Non-pigmented ciliary epithelial cell (primary cell): ENCODE results near the gene C1QTNF12.
A peak's percentile ranks its signal among the peaks of the same experiment; 100 is the strongest.

Experiments used
- DNase-seq: peaks from one replicate; pipeline ENCODE4 v3.0.0-alpha.2; 2010; ENCODE audit warnings: low read depth

Gene C1QTNF12

GRCh38 chr1:1213345-1214265, 32.9 kb downstream of the C1QTNF12 start, which contains the start of gene TNFRSF4:
Gene TNFRSF4, minus strand, starts transcription at chr1:1214153. Its CDS starts 26 bp downstream, at chr1:1214127.
- DNase-seq = no peak

GRCh38 chr1:1212780-1213344, 33.7 kb downstream of the C1QTNF12 start:
- DNase-seq = no peak

DNA sequence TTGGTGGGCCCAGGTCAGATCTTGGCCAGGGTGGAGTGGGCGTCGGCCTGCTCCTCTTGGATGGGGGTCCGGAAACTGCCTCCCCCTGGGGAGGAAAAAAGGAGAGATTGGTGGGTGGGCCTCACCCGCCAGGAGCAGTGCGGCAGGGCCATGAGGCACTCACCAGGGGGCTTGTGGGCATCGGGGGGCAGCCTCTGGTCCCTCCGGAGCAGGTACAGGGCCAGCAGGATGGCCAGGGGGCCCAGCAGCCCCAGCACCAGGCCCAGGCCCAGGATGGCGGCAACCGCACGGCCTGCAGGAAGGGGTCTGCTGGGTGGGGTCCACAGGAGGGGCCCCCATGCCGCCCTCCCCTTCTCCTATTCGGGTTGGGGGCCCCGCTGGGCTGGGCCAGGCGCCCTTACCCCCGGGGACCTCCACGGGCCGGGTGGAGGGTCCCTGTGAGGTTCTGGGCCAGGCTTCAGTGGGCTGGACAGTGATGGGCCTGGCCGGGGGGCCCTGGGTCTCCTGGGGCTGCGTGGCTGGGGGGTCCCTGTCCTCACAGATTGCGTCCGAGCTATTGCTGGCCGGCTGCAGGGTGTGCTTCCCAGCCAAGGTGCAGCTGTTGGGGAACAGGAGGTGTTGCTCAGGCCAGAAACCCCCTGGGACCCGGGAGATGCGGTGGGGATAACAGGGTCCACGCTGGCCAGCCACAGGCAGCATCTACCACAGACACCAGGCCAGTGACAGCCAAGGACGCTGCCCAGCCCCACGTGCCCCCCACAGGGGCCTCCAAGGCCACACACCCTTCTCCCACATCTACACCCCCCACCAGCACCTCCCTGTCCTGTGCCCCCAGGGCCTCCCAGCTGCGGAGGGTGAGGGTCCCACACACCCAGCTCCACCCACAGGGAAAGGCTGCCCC, 34.7 kb downstream of the C1QTNF12 start:
- no peak for DNase-seq

DNA sequence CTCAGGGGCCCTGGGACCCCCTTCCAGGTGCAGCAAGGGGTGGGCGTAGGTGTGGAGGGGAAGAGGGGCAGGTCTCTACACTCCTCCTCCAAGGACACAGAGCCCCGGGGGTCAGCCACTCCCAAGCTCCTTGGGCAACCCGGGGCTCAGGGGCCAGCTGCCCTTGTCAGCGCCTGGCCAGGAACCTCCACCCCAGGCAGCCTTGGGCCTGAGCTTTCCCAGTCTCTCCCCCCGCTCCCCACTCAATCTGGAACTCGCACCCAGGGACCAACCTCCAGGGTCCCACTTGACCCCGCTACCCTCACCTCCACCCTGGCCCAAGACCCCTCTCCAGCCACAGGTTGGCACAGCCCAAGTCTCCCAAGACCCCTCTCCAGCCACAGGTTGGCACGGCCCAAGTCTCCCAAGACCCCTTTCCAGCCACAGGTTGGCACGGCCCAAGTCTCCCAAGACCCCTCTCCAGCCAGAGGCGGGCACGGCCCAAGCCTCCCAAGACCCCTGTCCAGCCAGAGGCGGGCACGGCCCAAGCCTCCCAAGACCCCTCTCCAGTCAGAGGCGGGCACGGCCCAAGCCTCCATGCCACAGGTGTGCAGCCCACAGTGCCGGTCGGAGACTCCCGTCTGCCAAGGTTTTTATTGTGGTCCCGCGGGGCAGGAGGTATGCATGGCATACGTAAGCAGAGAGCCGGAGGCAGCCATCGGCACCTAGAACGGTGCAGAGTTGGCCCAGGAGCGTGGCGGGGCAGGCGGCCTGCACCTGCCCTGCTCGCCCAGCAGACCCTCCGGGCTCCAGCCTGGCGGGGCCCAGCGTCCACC, 35.6 kb downstream of the C1QTNF12 start:
- no peak for DNase-seq

DNA sequence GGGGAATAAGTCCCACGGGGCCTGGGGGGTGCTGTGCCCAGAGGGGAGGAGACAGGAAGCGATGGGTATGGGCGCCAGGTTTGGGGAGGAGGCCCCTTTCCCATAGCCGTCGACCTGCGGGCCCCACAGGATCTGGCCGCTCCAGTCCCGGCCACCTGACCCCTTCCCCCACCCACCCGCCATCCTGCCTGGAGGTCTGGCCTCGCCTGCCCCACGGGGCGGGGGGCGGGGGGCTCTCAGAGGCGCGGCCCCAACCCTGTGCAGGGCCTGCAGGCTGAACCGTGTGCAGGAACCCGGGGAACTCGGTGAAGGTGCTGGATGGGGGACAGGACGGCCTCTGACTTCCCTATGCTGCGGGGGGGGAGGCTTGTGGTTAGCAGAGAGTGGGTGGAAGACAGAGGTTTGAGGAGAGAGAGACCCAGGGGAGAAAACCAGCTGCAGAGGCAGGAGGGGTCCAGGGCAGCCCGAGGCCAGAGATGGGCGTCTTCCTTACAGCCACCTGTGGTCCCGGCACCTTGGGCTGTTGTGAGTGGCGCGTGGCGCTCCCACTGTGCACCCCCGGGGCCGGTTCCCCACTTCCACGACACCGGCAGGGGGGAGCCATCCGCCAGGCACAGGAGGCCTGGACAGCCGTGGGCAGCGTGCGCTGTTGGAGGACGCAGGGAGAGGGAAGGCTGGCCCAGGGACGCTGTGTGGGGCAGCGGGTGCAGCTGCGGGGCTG, 37.6 kb downstream of the C1QTNF12 start:
- DNase-seq = no peak

- no peak for DNase-seq
These were observed 39.0 kb downstream of the C1QTNF12 start for GRCh38 chr1:1207571-1207892.

- DNase-seq = no peak
These were observed 39.5 kb downstream of the C1QTNF12 start for GRCh38 chr1:1206966-1207531.

DNA sequence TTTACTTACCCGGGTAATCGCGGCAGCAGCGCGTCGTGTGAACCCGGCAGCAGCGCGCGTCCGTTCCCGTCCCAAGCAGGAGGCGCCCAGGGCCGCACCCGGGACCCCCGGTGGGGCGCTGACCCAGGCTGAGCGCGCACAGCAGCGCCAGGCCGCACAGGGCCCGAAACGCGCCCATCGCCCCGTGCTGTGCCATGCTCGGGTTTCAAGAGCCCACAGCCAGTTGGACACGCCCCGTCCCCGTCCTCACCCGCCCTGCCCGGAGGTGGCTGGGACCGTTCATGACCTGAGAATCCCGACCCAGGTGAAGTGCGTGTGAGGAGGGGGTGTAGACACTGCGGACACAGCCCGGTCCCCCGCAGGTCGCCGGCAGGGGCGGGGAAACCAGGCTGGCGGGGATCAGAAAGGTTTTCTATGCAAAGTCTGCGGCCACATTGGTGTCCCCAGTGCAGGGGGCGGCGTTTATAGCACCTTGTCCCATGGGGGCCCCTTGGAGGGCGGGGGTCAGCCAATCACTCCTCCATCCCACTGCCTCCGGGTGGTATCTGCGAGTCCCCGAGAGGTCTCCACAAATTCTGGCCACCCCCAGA, 40.1 kb downstream of the C1QTNF12 start, which contains the start of gene TNFRSF18:
Gene TNFRSF18 (minus strand): TSS at position 217 of the 590 bp plus-strand sequence. CDS start 21 bp downstream, at position 196.
- no peak for DNase-seq

DNA sequence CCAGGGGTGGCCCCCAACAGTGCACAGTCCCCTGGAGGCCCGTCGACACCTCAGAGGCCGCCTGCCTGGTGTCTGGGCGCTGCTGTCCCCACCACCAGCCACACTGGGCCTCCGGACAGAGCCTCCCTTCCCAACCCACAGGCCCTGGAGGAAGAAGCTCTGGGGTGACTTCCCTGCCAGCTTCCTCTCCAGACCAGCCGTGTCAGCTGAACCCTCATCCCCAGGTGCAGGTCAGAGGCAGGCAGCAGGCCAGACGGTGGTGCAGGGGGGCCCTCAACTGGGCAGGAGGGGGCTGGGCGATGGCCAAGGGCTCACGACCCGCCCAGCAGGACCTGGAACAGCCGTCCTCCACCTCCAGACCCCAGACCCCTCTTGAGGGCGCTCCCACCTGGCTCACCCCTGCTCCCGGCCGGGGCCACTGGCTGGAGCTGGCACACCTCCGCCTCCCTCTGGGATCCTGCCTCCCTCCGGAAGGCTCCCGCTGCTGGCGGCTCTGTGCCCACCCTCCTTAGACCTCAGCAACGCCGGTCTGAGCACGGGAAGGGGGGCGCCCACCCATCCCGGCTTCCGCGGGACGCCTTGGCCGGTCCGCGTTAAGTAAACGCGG, 40.6 kb downstream of the C1QTNF12 start:
- no peak for DNase-seq

DNA sequence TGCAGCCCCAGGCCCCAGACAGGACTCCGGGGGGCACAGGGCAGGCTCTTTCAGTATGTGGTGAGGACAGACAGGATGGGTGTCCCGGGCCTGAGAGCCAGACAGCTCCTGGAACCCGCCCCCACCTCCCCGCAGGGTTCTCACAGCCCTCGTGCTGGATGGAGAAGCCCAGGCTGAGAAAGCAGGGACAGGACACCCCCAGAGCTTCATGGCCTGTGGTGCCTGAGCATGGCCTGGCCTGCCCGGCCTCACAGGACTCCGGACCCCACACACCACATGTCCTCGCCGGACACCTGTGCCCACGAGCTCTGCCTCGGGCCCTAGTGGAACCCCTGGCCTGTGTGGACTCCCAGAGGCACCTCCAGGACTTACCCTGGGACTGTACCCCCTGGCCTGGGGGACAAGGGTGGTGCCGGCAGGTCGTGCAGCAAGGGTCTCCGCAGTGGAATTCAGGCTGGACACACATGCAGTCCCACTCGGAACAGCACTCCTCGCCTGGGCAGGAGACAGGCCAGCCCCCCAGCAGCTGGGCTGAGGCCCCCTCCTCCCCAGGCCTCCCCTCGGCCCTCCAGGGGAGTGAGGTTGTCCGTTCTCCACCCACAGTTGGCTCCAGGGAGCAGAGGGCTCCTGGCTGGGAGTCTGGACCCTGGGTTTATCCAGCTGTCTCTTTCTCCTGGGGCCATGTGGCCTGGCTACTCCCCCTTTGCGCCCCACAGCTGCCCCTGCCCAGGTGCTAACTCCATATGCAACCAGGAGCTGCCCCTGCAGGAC, 41.3 kb downstream of the C1QTNF12 start:
- DNase-seq = no peak

- no peak for DNase-seq
These were observed 42.0 kb downstream of the C1QTNF12 start for GRCh38 chr1:1204425-1204920.

DNA sequence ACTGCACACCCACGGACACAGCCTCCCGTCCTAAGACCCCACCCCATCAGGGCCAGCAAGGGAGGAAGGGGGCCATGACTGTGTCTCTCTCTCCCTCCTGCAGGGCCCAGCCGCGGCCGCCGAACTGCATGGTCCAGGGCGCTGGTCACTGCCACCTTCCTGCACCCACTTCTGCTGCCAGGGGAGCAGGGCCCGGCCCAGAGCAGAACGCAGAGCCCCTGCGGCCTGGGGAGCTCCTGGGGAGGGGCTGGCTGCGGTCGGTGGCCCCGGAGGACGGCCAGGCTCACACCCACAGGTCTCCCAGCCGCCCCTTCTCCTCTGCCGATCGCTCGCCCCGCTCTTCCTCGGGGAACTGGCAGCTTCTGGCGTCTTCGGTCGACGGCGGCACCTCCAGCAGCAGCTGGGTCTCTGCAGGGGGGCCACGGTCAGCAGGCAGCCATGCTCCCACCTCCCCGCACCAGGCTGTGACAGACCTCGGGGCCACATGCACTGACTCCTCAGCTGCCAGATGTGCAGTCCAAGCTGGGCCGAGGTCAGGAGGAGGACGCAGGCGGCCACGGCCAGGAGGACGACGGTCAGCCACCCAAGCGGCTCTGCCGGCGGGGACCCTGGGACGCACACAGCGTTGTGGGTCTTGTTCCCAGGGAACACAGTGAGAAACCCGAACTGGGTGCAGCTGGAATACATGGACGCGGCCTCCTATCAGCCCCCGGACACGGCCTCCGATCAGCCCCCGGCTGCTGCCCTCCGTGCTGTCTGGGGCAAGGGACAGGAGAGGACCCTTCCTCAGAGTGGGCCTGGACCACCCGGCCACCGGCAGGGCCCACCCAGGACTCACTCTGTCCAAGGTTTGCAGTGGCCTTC, 42.7 kb downstream of the C1QTNF12 start:
- DNase-seq = no peak

GRCh38 chr1:1202831-1203560, 43.5 kb downstream of the C1QTNF12 start:
- DNase-seq = no peak

DNA sequence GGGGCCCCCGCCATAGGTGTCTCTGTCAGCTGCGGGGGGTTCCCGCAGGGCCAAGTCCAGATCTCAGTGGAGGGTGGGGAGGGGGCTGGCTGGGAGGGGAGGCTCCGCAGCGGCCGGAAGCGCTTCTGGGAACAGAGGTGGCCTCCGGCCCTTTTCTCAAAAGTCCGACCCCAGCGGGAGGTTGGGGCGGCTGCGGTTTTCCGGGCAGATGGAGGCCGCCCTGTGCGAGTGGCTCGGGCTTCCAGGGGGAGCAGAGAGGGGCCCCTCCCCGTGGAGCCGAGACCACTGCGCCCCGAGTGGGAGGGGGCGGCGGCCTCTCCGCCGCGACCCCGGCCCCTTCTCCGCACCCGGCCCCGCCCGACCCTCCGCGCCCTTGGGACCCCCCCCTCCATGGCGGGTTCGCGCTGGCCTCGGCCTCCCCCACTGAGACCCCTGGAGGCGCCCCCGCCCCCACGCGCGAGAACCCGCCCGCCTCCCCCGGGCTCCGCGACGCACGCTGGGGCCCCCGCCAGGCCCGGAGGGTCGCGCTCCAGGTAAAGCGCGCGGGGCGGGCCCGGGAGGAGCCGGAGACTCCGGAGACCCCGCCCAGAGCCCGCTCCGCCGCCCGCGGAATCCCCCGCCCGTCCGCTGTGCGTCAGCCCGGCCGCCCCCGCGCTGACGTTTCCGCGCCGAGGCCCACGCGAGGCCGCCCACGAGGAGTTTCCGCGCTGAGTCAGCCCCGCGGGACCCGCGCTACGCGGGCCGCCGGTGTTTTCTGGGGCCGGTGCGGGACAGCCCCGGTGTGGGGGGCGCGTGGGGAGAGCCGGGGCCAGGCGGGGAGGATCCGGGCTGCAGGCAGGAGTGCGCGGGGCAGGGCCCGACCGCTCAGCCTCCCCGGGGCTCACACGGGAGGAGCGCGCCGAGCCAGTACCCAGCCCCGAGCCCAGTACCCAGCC, 45.4 kb downstream of the C1QTNF12 start:
- DNase-seq = peak; percentile 1

GRCh38 chr1:1199961-1200875, 46.3 kb downstream of the C1QTNF12 start:
- no peak for DNase-seq
